ENCODE results near the gene ANAPC10. TPM values are rescaled to one million over a fixed set of nuclear protein-coding genes. Genes with fewer than 3 reads are reported as not detected.
A peak's percentile ranks its signal among the peaks of the same experiment; 100 is the strongest.
"Not testable (repeated sequence)": the region's sequence is repeated elsewhere in the genome, so short reads cannot be mapped to it uniquely, and the experiment has no call there.

ANAPC10 gene
- total RNA-seq, 1 experiment from 2014 or later, result 38.9 TPM

DNA sequence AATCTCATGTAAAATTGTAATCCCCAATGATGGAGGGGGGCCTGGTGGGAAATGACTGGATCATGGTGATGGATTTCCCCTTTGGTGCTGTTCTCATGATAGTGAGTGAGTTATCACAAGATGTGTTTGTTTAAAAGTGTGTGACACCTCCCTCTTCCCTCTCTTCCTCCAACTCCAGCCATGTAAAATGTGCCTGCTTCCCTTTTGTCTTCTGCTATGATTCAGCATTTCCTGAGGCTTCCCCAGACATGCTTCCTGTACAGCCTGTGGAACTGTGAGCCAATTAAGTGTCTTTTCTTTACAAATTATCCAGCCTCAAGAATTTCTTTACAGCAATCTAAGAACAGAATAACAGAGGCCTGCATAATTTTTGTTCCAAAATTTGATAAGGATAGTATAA, 85.2 kb downstream of the ANAPC10 start:
- no peaks in the 10 kb centered on the region for H3K9me3 Mint-ChIP-seq (ENCODE audit: unreplicated experiment)
- DNase-seq (ENCODE audit: unreplicated experiment), result peak; percentile 53
- H3K27ac Mint-ChIP-seq (ENCODE audit: low read depth, unreplicated experiment), result peak overlapping the region; percentile 49
- no peaks in the 10 kb centered on the region for H3K36me3 Mint-ChIP-seq (ENCODE audit: insufficient read depth, unreplicated experiment)
- peaks cover 12% of the 10 kb centered on the region for H3K4me1 Mint-ChIP-seq (ENCODE audit: insufficient read depth, unreplicated experiment)
- H3K27me3 Mint-ChIP-seq (ENCODE audit: insufficient read depth, unreplicated experiment), result no peaks in the 10 kb centered on the region
- BruUV-seq (replicated peaks), result no TSS peak
- no peak overlapping the region for H3K4me3 Mint-ChIP-seq (ENCODE audit: unreplicated experiment)
- POLR2A ChIA-PET, result no interaction called here
- CTCF ChIA-PET, result interaction anchor here (0.6 kb wide), 1 partner anchor 102 kb away, joined by 4 read pairs; no protein-coding TSS in a partner anchor
- intact Hi-C loops (cut with micrococcal nuclease), result no loop called here
- TF ChIP-seq, protein P1, sequence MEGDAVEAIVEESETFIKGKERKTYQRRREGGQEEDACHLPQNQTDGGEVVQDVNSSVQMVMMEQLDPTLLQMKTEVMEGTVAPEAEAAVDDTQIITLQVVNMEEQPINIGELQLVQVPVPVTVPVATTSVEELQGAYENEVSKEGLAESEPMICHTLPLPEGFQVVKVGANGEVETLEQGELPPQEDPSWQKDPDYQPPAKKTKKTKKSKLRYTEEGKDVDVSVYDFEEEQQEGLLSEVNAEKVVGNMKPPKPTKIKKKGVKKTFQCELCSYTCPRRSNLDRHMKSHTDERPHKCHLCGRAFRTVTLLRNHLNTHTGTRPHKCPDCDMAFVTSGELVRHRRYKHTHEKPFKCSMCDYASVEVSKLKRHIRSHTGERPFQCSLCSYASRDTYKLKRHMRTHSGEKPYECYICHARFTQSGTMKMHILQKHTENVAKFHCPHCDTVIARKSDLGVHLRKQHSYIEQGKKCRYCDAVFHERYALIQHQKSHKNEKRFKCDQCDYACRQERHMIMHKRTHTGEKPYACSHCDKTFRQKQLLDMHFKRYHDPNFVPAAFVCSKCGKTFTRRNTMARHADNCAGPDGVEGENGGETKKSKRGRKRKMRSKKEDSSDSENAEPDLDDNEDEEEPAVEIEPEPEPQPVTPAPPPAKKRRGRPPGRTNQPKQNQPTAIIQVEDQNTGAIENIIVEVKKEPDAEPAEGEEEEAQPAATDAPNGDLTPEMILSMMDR (IDR thresholded peaks at IDR 0.05; ENCODE audit: unreplicated experiment), result no peak

DNA sequence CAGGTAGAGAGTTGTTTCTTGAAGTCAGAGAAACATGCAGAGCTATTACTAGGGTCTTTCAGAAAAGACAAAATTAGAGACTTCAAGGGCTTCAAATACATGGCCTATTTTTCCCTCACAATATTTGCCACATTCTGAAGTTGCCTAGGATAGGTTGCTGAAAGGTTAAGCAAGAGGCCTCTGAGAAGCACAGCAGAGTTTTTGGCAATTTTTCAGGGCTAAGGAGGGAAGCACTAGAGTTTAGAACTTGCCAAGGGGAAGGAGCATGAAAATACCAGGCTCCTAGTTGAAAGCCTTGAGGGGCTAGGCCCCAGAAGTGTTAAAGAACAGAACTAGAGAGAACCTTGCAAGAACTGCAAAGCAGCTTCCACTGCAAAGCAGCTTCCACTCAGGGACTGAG, 86.4 kb downstream of the ANAPC10 start:
- no TSS peak for BruUV-seq (replicated peaks)
- Mint-ChIP-seq H3K9me3 (ENCODE audit: unreplicated experiment) (no peaks in the 10 kb centered on the region), H3K27me3 (ENCODE audit: insufficient read depth, unreplicated experiment) (no peaks in the 10 kb centered on the region), H3K27ac (ENCODE audit: low read depth, unreplicated experiment) (no peak overlapping the region), H3K4me1 (ENCODE audit: insufficient read depth, unreplicated experiment) (peaks cover 18% of the 10 kb centered on the region), H3K4me3 (ENCODE audit: unreplicated experiment) (no peak overlapping the region), H3K36me3 (ENCODE audit: insufficient read depth, unreplicated experiment) (no peaks in the 10 kb centered on the region)
- ChIA-PET CTCF (no interaction called here), POLR2A (no interaction called here)
- TF ChIP-seq, protein P1 (IDR thresholded peaks at IDR 0.05; ENCODE audit: unreplicated experiment), result no peak
- peak; percentile 2 for DNase-seq (ENCODE audit: unreplicated experiment)
- intact Hi-C loops (cut with micrococcal nuclease), result no loop called here

DNA sequence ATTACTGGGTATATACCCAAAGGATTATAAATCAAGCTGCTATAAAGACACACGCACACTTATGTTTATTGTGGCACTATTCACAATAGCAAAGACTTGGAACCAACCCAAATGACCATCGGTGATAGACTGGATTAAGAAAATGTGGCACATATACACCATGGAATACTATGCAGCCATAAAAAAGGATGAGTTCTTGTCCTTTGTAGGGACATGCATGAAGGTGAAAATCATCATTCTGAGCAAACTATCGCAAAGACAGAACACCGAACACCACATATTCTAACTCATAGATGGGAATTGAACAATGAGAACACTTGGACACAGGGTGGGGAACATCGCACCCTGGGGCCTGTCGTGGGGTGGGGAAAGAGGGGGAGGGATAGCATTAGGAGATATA, 87.7 kb downstream of the ANAPC10 start:
- H3K9me3 Mint-ChIP-seq (ENCODE audit: unreplicated experiment); CTCF ChIA-PET; H3K36me3 Mint-ChIP-seq (ENCODE audit: insufficient read depth, unreplicated experiment); BruUV-seq (replicated peaks); DNase-seq (ENCODE audit: unreplicated experiment); H3K4me3 Mint-ChIP-seq (ENCODE audit: unreplicated experiment); POLR2A ChIA-PET; H3K27me3 Mint-ChIP-seq (ENCODE audit: insufficient read depth, unreplicated experiment); H3K27ac Mint-ChIP-seq (ENCODE audit: low read depth, unreplicated experiment); intact Hi-C loops (cut with micrococcal nuclease): not testable (repeated sequence)
- H3K4me1 Mint-ChIP-seq (ENCODE audit: insufficient read depth, unreplicated experiment), result peaks cover 18% of the 10 kb centered on the region

DNA sequence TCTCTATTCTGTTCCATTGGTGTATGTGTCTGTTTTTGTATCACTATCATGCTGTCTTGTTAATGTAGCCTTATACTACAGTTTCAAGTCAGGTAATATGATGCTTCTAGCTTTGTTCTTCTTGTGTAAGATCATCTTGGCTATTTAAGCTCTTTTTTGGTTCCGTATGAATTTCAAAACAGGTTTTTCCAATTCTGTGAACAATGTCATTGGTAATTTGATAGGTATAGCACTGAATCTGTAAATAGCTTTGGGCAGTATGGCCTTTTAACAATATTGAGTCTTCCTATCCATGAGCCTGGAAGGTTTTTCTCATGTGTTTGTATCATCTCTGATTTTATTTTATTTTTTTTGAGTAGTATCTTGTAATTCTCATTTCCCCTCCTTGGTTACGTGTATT, 94.3 kb downstream of the ANAPC10 start:
- ChIA-PET CTCF (no interaction called here), POLR2A (no interaction called here)
- no peaks in the 10 kb centered on the region for H3K27me3 Mint-ChIP-seq (ENCODE audit: insufficient read depth, unreplicated experiment)
- peaks cover 1% of the 10 kb centered on the region for H3K9me3 Mint-ChIP-seq (ENCODE audit: unreplicated experiment)
- no peak for DNase-seq (ENCODE audit: unreplicated experiment)
- no TSS peak for BruUV-seq (replicated peaks)
- no peak overlapping the region for H3K4me3 Mint-ChIP-seq (ENCODE audit: unreplicated experiment)
- H3K4me1 Mint-ChIP-seq (ENCODE audit: insufficient read depth, unreplicated experiment), result peaks cover 6% of the 10 kb centered on the region
- intact Hi-C loops (cut with micrococcal nuclease), result no loop called here
- H3K36me3 Mint-ChIP-seq (ENCODE audit: insufficient read depth, unreplicated experiment), result peaks cover 6% of the 10 kb centered on the region
- TF ChIP-seq, protein P1 (IDR thresholded peaks at IDR 0.05; ENCODE audit: unreplicated experiment), result no peak
- H3K27ac Mint-ChIP-seq (ENCODE audit: low read depth, unreplicated experiment), result no peak overlapping the region

DNA sequence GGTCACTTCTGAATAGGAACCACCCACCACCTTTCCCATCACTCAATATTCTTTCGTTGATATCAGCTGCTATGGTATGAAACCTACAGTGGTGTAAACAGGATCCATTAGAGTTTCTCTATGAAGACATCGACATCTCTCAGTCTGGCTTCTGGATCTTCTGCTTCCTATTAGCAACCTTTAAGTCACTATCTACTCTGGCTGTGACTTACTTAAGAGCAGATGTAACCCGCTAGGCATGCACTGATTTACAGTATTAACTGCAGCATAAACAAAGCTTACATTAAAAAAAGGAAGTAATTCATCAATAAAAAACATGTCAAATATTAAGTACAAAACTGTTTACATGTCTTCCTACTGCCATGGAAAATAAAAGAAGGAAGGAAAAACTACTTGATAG, 96.4 kb downstream of the ANAPC10 start:
- ChIA-PET CTCF (no interaction called here), POLR2A (no interaction called here)
- no peak for DNase-seq (ENCODE audit: unreplicated experiment)
- TF ChIP-seq, protein P1 (IDR thresholded peaks at IDR 0.05; ENCODE audit: unreplicated experiment), result no peak
- Mint-ChIP-seq H3K4me3 (ENCODE audit: unreplicated experiment) (no peak overlapping the region), H3K4me1 (ENCODE audit: insufficient read depth, unreplicated experiment) (no peaks in the 10 kb centered on the region), H3K9me3 (ENCODE audit: unreplicated experiment) (peaks cover 7% of the 10 kb centered on the region), H3K27me3 (ENCODE audit: insufficient read depth, unreplicated experiment) (no peaks in the 10 kb centered on the region), H3K36me3 (ENCODE audit: insufficient read depth, unreplicated experiment) (peaks cover 6% of the 10 kb centered on the region), H3K27ac (ENCODE audit: low read depth, unreplicated experiment) (no peak overlapping the region)
- intact Hi-C loops (cut with micrococcal nuclease), result no loop called here
- no TSS peak for BruUV-seq (replicated peaks)

DNA sequence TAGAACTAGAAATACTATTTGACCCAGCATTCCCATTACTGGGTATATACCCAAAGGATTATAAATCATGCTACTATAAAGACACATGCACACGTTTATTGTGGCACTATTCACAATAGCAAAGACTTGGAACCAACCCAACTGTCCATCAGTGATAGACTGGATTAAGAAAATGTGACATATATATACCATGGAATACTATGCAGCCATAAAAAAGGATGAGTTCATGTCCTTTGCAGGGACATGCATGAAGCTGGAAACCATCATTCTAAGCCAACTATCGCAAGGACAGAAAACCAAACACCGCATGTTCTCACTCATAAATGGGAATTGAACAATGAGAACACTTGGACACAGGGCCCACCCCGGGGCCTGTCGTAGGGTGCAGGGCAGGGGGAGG, 97.3 kb downstream of the ANAPC10 start:
- H3K27ac Mint-ChIP-seq (ENCODE audit: low read depth, unreplicated experiment); H3K9me3 Mint-ChIP-seq (ENCODE audit: unreplicated experiment); H3K4me3 Mint-ChIP-seq (ENCODE audit: unreplicated experiment); BruUV-seq (replicated peaks); H3K27me3 Mint-ChIP-seq (ENCODE audit: insufficient read depth, unreplicated experiment); intact Hi-C loops (cut with micrococcal nuclease); POLR2A ChIA-PET; DNase-seq (ENCODE audit: unreplicated experiment); H3K36me3 Mint-ChIP-seq (ENCODE audit: insufficient read depth, unreplicated experiment); CTCF ChIA-PET; H3K4me1 Mint-ChIP-seq (ENCODE audit: insufficient read depth, unreplicated experiment): not testable (repeated sequence)
